Omental fat pad (tissue), 4 donors: ENCODE measurements around the gene TRIL. TPM values are rescaled to one million over a fixed set of nuclear protein-coding genes. Genes with fewer than 3 reads are reported as not detected.

Source experiments
- ATAC-seq: fragments of 150-250 bp; one replicate; pipeline ENCODE4 v1.9.1; 2016; ENCODE audit warnings: mild to moderate bottlenecking, moderate library complexity; ENCODE audit not compliant: low FRiP score
- DNase-seq: peaks from one replicate; pipeline ENCODE4 v3.0.0-alpha.2; 2019; ENCODE audit warnings: low spot score
- CTCF ChIP-seq, 3 donors: fragments of 450-650 bp; IDR thresholded peaks; one replicate each; pipeline ENCODE4 v1.5.1; 2016 to 2017; ENCODE audit warnings: antibody characterized with exemption in 3 of 3, mild to moderate bottlenecking in 3 of 3, moderate library complexity in 2 of 3
- total RNA-seq, 4 donors: library from RNA; depleted of rRNA; stranded (reverse); fragments of >200 nt; gene quantifications; one replicate each; pipeline ENCODE4 v1.1.0, GENCODE V29; 2016

TRIL gene
- total RNA-seq, 4 donors from 2014 or later: 0.84 to 15.1 (median 4.7) TPM

DNA sequence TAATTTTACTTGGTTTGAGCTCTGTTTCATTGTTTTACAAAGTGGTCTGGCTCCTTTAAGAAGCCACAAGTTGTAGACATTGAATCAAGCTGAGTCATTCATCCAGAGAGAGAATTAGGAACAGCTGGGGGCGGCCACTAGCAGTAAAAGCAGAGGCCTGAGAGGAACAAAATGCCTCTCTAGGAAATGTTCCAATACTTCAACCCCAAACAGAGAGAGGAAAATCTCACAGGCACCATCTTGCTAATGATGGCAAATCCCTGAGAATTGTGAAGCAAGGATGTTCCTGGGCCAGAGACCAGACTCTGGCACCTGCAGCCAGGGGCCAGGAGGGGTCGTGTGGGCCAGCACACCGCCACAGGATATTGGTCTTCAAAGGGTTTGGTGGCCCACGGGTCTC is 26.5 kb upstream of the TRIL start:
- DNase-seq (no peak), ATAC-seq (no peak)
- TF ChIP-seq CTCF (IDR thresholded peaks at IDR 0.05): no peak

GRCh38 chr7:28984217-28984616 is 26.1 kb upstream of the TRIL start:
- no peak for TF ChIP-seq CTCF (IDR thresholded peaks at IDR 0.05)
- no peak for DNase-seq
- no peak for ATAC-seq

DNA sequence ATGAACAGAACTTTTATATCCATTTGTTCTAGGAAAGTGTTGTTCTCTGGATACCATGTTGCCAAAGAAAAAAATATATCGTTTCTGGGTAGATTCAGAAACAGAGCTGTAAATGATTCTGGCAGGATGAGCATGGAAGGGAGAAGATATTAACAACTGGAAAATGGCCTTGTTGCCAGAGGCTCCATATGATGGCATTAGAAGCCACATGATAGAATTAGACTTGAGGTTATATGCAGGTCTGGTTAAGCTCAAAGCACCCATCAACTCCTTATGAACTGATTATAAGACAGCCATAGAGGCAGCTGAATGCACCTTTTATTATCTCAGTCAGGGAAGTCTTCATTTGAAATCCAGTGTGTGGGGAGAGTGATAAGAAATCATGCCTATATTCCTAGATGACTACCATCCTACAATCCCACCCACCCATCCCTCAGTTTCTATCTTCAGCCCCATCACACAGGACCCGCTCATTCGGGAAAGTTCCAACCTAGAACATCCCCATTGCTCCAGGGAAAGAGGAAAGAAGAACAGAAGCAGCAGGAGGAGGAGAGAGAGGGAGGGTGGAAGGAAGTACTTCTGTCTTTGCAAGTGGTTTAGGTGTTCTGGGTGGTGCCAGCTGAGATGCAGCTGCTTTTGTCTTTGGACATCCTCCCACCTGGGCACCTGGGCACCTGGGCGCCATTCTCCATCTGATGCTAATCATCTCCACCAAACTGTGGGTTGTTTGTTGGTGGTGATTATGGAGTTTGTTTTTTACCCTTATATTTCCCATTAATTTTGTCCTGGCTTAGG is 25.5 kb upstream of the TRIL start:
- ATAC-seq (no peak), DNase-seq (no peak)
- no peak for TF ChIP-seq CTCF (IDR thresholded peaks at IDR 0.05)

- no peak for DNase-seq
- no peak for TF ChIP-seq CTCF (IDR thresholded peaks at IDR 0.05)
- ATAC-seq: no peak
Measured at GRCh38 chr7:28981161-28981465, 23.0 kb upstream of the TRIL start.

GRCh38 chr7:28980451-28981160 is 22.5 kb upstream of the TRIL start:
- TF ChIP-seq CTCF (IDR thresholded peaks at IDR 0.05): no peak
- DNase-seq: no peak
- ATAC-seq: peak; percentile 26

- no peak for DNase-seq
- no peak for TF ChIP-seq CTCF (IDR thresholded peaks at IDR 0.05)
- no peak for ATAC-seq
Measured at GRCh38 chr7:28979776-28980175, 21.6 kb upstream of the TRIL start.

GRCh38 chr7:28977881-28978280 is 19.8 kb upstream of the TRIL start:
- no peak for TF ChIP-seq CTCF (IDR thresholded peaks at IDR 0.05)
- ATAC-seq (no peak), DNase-seq (no peak)
